BJ (cell line): ENCODE data around the gene HTRA3. TPM values are rescaled to one million over a fixed set of nuclear protein-coding genes. Genes with fewer than 3 reads are reported as not detected.

Experiments used
- CTCF ChIA-PET: fragments of 350-600 bp; formaldehyde crosslinking; extraction: SDS; loops from one replicate; lab custom pipeline; 2021; ENCODE audit warnings: antibody characterized with exemption, inconsistent platforms; lab: Yijun Ruan, JAX
- POLR2A ChIA-PET: fragments of 300-600 bp; sonication (Branson Sonifier 250); formaldehyde crosslinking; extraction: SDS; loops from one replicate; lab custom pipeline; 2021; ENCODE audit warnings: antibody characterized with exemption; lab: Charles Lee
- DNase-seq: peaks from one replicate; pipeline ENCODE4 v3.0.0-alpha.2; 2011; ENCODE audit warnings: low read depth
- H3K27me3 ChIP-seq: 2 replicates; pipeline ENCODE4 v1.6.0; 2011; ENCODE audit warnings: low read length; ENCODE audit not compliant: control insufficient read depth, insufficient read depth
- H3K36me3 ChIP-seq: 2 replicates; pipeline ENCODE4 v1.5.1; 2011; ENCODE audit warnings: low read length; ENCODE audit not compliant: control insufficient read depth, insufficient read depth
- H3K4me3 ChIP-seq: 2 replicates; pipeline ENCODE4 v1.5.1; 2011; ENCODE audit warnings: low read depth, mild to moderate bottlenecking, control low read depth, low read length
- polyA plus RNA-seq: library from polyadenylated mRNA; depleted of rRNA; stranded (reverse); fragments of >200 nt; gene quantifications from 2 replicates; pipeline ENCODE4 v1.2.3, GENCODE V29; 2011
- TF ChIP-seq, protein P1 (sequence below): IDR thresholded peaks from 2 replicates; pipeline ENCODE4 v1.5.1; 2011; ENCODE audit warnings: low read depth, mild to moderate bottlenecking, control low read depth, inconsistent platforms, low read length, moderate library complexity; ENCODE audit not compliant: insufficient read depth

The HTRA3 gene
- polyA plus RNA-seq, 1 experiment: 5.7 TPM

DNA sequence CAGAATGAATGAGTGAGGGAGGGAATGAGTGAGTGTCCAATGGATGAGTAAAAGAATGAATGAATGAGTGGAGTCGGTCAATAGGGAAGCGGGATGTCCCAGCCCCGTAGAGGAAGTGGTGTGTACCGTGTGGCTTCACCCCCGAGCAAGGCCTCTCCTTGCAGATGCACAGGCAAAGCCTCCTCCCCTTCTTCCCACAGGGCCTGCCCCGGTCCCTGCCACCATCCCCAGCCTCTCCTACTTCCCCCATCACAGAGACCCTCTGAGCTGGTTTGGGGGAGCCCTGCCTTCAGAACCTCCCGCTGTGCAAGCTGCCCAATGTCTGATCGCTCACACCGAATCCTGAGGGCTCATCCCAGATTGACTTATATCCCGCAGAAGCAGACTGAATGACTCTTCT is 13.6 kb downstream of the HTRA3 start:
- Histone ChIP-seq H3K36me3 (no peaks in the 10 kb centered on the region), H3K4me3 (no peak overlapping the region), H3K27me3 (no peaks in the 10 kb centered on the region)
- DNase-seq: no peak
- TF ChIP-seq, protein P1, sequence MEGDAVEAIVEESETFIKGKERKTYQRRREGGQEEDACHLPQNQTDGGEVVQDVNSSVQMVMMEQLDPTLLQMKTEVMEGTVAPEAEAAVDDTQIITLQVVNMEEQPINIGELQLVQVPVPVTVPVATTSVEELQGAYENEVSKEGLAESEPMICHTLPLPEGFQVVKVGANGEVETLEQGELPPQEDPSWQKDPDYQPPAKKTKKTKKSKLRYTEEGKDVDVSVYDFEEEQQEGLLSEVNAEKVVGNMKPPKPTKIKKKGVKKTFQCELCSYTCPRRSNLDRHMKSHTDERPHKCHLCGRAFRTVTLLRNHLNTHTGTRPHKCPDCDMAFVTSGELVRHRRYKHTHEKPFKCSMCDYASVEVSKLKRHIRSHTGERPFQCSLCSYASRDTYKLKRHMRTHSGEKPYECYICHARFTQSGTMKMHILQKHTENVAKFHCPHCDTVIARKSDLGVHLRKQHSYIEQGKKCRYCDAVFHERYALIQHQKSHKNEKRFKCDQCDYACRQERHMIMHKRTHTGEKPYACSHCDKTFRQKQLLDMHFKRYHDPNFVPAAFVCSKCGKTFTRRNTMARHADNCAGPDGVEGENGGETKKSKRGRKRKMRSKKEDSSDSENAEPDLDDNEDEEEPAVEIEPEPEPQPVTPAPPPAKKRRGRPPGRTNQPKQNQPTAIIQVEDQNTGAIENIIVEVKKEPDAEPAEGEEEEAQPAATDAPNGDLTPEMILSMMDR: no peak
- ChIA-PET CTCF (interaction anchor here (1.5 kb wide), 1 partner anchor 119 kb away, joined by 3 read pairs; no protein-coding TSS in a partner anchor), POLR2A (no interaction called here)

DNA sequence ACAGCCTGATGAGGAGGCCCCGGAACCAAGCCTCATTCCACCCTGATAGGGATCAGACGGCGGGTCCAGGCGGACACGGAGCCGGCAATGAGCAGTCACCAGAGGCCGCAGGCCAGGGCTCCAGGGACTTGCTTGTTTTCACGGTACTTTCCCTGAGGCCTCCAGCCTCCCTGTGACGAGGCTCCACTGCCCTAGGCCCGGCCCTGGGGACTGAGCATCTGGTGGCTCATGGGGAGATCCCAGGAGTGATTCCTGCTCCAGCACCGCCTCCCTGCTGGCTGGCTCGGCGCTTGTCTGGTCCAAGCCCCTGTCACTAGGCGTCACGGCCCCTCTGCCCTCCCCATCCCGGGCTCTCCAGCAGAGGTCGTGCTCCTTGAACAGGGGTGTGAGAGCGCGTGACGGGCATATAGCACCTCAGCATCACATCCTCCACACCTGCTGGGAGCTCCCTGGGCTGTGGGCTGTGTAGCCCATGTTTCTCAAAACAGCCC is 14.1 kb downstream of the HTRA3 start:
- TF ChIP-seq, protein P1: no peak
- DNase-seq: no peak
- POLR2A ChIA-PET: no interaction called here

DNA sequence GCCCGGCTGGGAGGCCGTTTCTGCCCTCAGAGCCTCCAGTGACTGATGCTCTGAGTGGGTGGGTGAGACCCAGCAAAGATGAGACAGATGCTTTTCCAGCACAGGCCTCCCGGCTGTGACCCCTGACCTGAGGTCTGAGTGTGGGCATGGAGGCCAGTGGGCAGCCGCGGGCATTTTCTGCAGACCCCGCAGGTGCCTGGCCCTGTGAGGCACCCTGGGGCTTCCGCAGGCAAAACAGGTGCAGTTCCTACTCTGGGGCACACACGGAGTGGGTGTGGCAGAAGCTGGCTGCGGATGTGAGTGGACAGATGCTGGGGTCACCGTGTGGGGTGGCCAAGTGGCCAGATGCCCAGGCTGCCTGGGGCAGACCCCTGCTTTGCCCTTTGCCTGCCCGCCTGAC is 14.8 kb downstream of the HTRA3 start:
- Histone ChIP-seq H3K27me3 (no peaks in the 10 kb centered on the region), H3K4me3 (no peak overlapping the region), H3K36me3 (no peaks in the 10 kb centered on the region)
- CTCF ChIA-PET: no interaction called here
- TF ChIP-seq, protein P1: no peak
- no peak for DNase-seq
- POLR2A ChIA-PET: no interaction called here

More for the DNA sequence above, 14.1 kb downstream of the HTRA3 start:
- no peak overlapping the region for H3K4me3 ChIP-seq
- CTCF ChIA-PET: no interaction called here
- H3K36me3 ChIP-seq: no peaks in the 10 kb centered on the region
- no peaks in the 10 kb centered on the region for H3K27me3 ChIP-seq

DNA sequence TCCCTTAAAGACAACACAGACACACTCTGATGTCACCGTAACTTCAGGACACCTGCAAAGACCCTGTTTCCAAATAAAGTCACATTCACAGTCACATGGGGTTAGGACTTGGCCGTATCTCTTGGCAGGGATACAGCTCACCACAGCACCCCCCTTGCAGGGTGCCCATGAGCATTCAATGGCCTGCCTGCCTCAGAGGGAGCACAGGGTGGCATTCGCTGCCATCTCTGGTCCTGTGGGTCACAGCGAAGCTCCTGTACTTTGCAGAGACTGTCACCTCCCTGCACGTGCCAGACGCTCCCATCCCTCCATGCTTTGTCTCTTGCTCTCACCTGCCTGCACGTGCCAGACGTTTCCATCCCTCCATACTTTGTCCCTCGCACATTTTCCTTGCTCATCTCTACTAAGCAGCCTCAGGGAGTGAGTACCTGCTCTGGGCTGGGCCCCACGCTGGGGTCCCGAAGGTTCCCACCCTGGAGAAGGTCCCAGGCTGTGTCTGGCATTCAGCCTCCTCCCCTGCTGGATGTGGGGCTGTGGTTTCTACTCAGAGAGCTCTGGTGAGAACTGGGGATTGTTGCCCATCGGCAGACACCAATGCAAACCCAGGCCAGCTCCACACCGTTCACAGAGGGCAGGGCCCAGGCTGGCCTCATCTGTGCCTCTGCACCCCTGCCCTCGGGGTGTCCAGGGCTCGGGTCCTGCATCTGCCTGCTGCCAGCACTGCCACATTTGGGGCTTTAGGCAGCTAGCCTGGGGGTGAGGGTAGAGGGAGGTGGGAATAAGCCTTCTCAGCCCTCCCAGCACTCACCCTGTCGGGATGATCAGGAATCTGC is 15.8 kb downstream of the HTRA3 start:
- POLR2A ChIA-PET: no interaction called here
- no peaks in the 10 kb centered on the region for H3K27me3 ChIP-seq
- H3K4me3 ChIP-seq: no peak overlapping the region
- TF ChIP-seq, protein P1: no peak
- CTCF ChIA-PET: no interaction called here
- H3K36me3 ChIP-seq: no peaks in the 10 kb centered on the region
- DNase-seq: no peak

DNA sequence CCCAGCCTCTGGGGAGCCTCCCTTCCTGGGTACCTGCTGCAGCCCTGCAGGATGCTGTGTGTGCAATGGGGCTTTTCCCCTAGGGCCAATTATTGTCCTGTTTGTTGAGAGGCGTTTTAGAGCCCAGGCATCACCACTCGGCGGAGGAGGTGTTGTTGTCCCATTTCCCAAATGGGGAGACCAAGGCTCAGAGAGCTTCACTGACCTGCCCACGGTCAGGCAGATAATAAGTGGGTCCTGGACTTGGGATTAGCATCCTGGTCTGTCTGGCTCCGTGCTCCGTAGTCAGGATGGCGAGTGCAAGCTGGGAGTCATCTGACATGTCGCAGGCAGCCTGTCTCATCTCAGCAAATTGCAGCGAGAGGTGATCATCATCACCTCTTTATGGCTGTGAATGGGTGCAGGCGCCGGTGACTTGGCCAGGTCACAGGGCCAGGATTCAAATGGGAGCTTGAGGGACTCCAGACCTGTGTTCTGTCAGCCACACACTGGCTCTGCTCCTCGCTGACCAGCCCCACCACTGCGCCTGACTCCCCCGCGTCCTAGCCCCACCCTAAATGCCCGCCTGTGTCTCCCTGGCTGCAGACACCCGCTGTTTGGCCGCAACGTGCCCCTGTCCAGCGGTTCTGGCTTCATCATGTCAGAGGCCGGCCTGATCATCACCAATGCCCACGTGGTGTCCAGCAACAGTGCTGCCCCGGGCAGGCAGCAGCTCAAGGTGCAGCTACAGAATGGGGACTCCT is 16.6 kb downstream of the HTRA3 start:
- ChIA-PET POLR2A (no interaction called here), CTCF (no interaction called here)
- no peak for DNase-seq
- Histone ChIP-seq H3K4me3 (no peak overlapping the region), H3K27me3 (no peaks in the 10 kb centered on the region), H3K36me3 (no peaks in the 10 kb centered on the region)
- TF ChIP-seq, protein P1: no peak
